Measurements from ENCODE around the gene AARS2.

AARS2 gene

DNA sequence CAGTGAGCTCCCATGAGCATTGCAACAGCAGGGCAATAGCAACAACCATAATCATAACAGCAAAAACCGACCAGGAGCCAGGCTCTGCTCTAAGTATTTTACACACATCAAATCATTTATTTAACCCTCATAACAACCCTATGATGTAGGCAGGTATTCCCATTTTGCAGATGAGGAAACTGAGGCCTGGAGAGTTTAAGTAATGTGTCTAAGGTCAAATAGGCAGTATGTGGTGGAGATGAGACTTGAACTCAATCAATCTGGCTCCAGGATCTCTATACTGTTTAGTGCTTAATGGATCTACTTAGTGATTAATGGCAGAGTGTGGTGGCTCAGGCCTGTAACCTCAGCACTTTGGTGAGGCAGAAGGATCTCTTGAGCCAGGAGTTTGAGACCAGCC, 39.5 kb downstream of the AARS2 start:
- no peak overlapping the region for H3K4me3 ChIP-seq

DNA sequence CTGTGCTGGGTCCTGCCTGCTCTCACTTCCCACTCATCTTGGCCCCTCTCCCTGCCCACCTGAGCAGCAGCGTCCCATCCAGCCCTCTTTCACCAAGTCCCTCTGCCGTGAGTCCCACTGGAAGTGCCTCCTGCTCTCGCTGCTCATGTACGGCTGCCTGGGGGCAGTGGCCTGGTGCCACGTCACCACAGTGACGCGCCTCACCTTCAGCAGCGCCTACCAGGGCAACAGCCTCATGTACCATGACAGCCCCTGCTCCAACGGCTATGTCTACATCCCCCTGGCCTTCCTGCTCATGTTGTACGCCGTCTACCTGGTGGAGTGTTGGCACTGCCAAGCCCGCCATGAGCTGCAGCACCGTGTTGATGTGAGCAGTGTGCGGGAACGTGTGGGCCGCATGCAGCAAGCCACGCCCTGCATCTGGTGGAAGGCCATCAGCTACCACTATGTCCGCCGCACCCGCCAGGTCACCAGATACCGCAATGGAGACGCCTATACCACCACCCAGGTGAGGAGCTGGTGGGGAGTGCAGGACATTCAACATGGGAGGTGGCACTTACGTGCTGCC, 40.1 kb downstream of the AARS2 start:
- no peak for DNase-seq (ENCODE audit: low spot score)
- H3K27ac ChIP-seq: no peak overlapping the region
- TF ChIP-seq, protein P1, sequence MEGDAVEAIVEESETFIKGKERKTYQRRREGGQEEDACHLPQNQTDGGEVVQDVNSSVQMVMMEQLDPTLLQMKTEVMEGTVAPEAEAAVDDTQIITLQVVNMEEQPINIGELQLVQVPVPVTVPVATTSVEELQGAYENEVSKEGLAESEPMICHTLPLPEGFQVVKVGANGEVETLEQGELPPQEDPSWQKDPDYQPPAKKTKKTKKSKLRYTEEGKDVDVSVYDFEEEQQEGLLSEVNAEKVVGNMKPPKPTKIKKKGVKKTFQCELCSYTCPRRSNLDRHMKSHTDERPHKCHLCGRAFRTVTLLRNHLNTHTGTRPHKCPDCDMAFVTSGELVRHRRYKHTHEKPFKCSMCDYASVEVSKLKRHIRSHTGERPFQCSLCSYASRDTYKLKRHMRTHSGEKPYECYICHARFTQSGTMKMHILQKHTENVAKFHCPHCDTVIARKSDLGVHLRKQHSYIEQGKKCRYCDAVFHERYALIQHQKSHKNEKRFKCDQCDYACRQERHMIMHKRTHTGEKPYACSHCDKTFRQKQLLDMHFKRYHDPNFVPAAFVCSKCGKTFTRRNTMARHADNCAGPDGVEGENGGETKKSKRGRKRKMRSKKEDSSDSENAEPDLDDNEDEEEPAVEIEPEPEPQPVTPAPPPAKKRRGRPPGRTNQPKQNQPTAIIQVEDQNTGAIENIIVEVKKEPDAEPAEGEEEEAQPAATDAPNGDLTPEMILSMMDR (IDR thresholded peaks at IDR 0.05): no peak
- H3K4me3 ChIP-seq: no peak overlapping the region

More for the DNA sequence above, 39.5 kb downstream of the AARS2 start:
- H3K27ac ChIP-seq: no peak overlapping the region
- no peak for DNase-seq (ENCODE audit: low spot score)
- TF ChIP-seq, protein P1 (IDR thresholded peaks at IDR 0.05): no peak

DNA sequence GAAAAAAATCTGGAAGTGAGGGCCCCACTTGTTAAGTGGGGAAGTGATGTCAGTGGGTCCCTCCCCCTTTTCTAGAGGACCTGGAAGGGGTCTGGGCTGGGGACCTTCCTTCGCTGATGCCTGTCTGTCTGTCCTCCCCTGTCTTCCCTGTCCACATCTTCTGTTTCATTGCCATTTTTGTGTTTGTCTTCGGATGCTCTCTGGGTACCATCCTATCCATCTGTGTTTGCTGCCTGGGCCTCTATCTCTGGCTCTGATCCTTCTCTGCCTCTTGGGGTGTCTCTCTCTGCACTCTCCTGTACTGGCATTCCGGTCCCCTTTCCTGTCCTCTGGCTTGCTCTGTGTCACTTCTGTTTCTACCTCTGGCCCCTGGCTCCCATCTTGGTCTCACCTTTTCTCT, 40.6 kb downstream of the AARS2 start:
- TF ChIP-seq, protein P1 (IDR thresholded peaks at IDR 0.05): no peak

DNA sequence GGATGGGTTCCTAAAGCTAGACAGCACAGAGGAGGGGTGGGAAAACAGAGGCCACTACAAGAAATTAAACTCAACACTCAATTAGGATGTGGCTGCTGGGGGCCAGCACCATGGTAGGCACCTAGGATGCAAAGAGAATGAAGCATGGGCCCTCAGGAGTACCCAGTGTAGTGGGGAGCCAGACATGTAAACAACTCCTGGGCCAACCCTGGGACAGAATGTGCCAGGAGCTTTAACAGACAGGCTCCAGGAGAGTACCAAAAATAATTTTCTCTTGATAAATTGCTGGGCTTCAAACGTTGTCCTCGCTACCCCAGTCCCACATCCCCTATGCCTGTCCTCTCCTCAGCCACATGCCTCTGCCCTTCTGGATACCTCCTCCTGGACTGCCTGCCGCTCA, 41.2 kb downstream of the AARS2 start:
- TF ChIP-seq, protein P1 (IDR thresholded peaks at IDR 0.05): no peak
- DNase-seq (ENCODE audit: low spot score): no peak
- no peak overlapping the region for H3K27ac ChIP-seq
- no peak overlapping the region for H3K4me3 ChIP-seq

More for the DNA sequence above, 40.6 kb downstream of the AARS2 start:
- no peak overlapping the region for H3K4me3 ChIP-seq
- DNase-seq (ENCODE audit: low spot score): no peak
- H3K27ac ChIP-seq: no peak overlapping the region

DNA sequence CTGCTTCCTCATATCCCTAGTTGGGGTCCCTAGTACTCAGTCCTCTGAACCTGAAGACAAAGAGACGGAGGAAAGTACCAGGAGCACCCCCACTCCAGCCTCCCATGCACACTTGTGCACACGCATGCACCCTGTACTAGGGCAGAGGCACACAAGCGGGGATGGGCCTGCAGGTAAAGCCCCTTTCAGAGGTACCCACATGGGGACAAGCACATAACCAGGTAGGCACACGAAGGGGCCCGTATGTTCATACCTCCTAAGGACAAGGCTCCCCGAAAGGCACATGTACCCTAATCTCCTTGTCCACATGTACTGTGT, 41.8 kb downstream of the AARS2 start:
- DNase-seq (ENCODE audit: low spot score): no peak
- no peak overlapping the region for H3K4me3 ChIP-seq
- TF ChIP-seq, protein P1 (IDR thresholded peaks at IDR 0.05): no peak

DNA sequence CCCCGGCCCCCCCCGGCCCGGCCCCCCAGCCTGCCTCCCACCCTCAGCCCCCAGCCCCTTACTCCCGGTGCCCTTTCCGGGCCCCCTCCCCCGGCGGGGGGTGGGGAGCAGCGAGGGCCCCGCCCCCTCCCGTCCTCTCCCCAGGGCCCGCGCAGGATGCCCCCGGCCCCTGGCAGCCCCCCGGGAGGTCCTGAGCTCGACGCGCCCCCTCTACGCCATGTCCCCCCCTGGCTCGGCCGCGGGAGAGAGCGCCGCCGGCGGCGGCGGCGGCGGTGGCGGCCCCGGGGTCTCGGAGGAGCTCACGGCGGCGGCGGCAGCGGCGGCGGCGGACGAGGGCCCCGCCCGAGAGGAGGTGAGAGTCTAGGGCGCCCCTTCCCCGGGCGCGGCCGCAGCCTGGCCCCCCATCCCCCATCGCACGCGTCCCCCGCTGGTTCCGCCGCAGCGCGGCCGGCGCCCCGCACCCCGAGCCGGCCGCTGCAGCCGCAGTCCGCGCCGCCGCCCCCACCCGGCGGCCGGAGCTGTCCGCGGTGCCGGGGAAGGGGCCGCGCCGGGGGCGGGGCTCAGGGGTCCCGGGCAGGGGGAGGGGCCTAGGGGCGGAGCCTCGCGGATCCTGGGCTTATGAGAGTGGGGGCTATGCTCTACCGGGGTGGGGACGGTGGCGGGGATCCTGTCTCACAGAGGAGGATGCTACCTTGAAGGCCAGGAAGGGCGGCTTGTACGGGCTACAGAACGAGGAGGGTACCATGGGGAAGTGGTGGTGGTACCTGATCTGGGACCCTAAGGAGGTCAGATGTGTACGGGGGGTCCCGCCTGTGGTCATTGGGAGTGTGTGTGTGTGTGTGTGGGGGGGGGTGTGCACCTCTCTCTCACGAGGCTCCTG, 42.4 kb downstream of the AARS2 start:
- TF ChIP-seq, protein P1 (IDR thresholded peaks at IDR 0.05): no peak
- H3K4me3 ChIP-seq: peak overlapping the region; percentile 65
- no peak for DNase-seq (ENCODE audit: low spot score)
- H3K27ac ChIP-seq: no peak overlapping the region

More for the DNA sequence above, 41.8 kb downstream of the AARS2 start:
- no peak overlapping the region for H3K27ac ChIP-seq

Measured in coronary artery (tissue), 2 donors.